Parathyroid adenoma (tissue), 2 donors: Measurements from ENCODE around the gene C10orf53.

Experiments used
- H2AFZ ChIP-seq: fragments of 300-600 bp; sonication (generic); one replicate; pipeline ENCODE4 v1.7.0; 2017; ENCODE audit warnings: antibody characterized with exemption, mild to moderate bottlenecking
- H3K27ac ChIP-seq: fragments of 300-600 bp; sonication (generic); one replicate; pipeline ENCODE4 v1.7.0; 2017
- H3K27me3 ChIP-seq: fragments of 300-600 bp; sonication (generic); one replicate; pipeline ENCODE4 v1.7.0; 2017; ENCODE audit warnings: low read length; ENCODE audit not compliant: control insufficient read depth, insufficient read depth
- H3K36me3 ChIP-seq: fragments of 300-600 bp; sonication (generic); one replicate; pipeline ENCODE4 v1.7.0; 2017; ENCODE audit warnings: low read length; ENCODE audit not compliant: control insufficient read depth, insufficient read depth
- H3K4me1 ChIP-seq: fragments of 300-600 bp; sonication (generic); one replicate; pipeline ENCODE4 v1.7.0; 2017; ENCODE audit warnings: control low read depth
- H3K4me2 ChIP-seq: fragments of 300-600 bp; sonication (generic); one replicate; pipeline ENCODE4 v1.7.0; 2017; ENCODE audit warnings: low read length
- H3K4me3 ChIP-seq: fragments of 300-600 bp; sonication (generic); one replicate; pipeline ENCODE4 v1.7.0; 2017; ENCODE audit warnings: low read depth, low read length
- H3K79me2 ChIP-seq: fragments of 300-600 bp; sonication (generic); one replicate; pipeline ENCODE4 v1.7.0; 2017; ENCODE audit warnings: control low read depth
- H3K9ac ChIP-seq: fragments of 300-600 bp; sonication (generic); one replicate; pipeline ENCODE4 v1.7.0; 2017; ENCODE audit warnings: mild to moderate bottlenecking
- H3K9me3 ChIP-seq: fragments of 300-600 bp; sonication (generic); one replicate; pipeline ENCODE4 v1.7.0; 2017; ENCODE audit warnings: low read length; ENCODE audit not compliant: control insufficient read depth
- CTCF ChIP-seq: fragments of 300-600 bp; sonication (generic); IDR thresholded peaks from one replicate; pipeline ENCODE4 v1.7.0; 2017; ENCODE audit warnings: antibody characterized with exemption, mild to moderate bottlenecking
- donor health status: primary hyperparathyroidism.

Gene C10orf53

GRCh38 chr10:49737474-49738201, 58.2 kb downstream of the C10orf53 start:
- Histone ChIP-seq H3K9me3 (no peaks in the 10 kb centered on the region), H3K9ac (no peak overlapping the region), H3K27me3 (no peaks in the 10 kb centered on the region), H3K4me3 (no peak overlapping the region), H3K4me2 (no peak overlapping the region), H3K4me1 (no peaks in the 10 kb centered on the region), H3K36me3 (no peaks in the 10 kb centered on the region), H3K79me2 (no peaks in the 10 kb centered on the region), H2AFZ (no peak overlapping the region), H3K27ac (no peak overlapping the region)
- TF ChIP-seq CTCF, result no peak

- Histone ChIP-seq H3K9me3 (no peaks in the 10 kb centered on the region), H3K27ac (no peak overlapping the region), H3K4me1 (no peaks in the 10 kb centered on the region), H3K36me3 (no peaks in the 10 kb centered on the region), H3K9ac (no peak overlapping the region), H3K27me3 (no peaks in the 10 kb centered on the region), H3K4me2 (no peak overlapping the region), H3K4me3 (no peak overlapping the region), H3K79me2 (no peaks in the 10 kb centered on the region), H2AFZ (no peak overlapping the region)
- TF ChIP-seq CTCF, result no peak
Measured at GRCh38 chr10:49738616-49739360, 59.3 kb downstream of the C10orf53 start.

- Histone ChIP-seq H3K79me2 (no peaks in the 10 kb centered on the region), H3K9ac (no peak overlapping the region), H3K9me3 (no peaks in the 10 kb centered on the region), H3K4me1 (no peaks in the 10 kb centered on the region), H3K27ac (no peak overlapping the region), H3K4me3 (no peak overlapping the region), H3K27me3 (no peaks in the 10 kb centered on the region), H2AFZ (no peak overlapping the region), H3K36me3 (no peaks in the 10 kb centered on the region), H3K4me2 (no peak overlapping the region)
- TF ChIP-seq CTCF, result no peak
Measured at GRCh38 chr10:49739426-49739825, 60.0 kb downstream of the C10orf53 start.

GRCh38 chr10:49740346-49741107, 61.1 kb downstream of the C10orf53 start:
- Histone ChIP-seq H3K4me2 (no peak overlapping the region), H3K79me2 (no peaks in the 10 kb centered on the region), H3K9me3 (no peaks in the 10 kb centered on the region), H3K9ac (no peak overlapping the region), H2AFZ (no peak overlapping the region), H3K27ac (no peak overlapping the region), H3K36me3 (no peaks in the 10 kb centered on the region), H3K4me1 (no peaks in the 10 kb centered on the region), H3K27me3 (no peaks in the 10 kb centered on the region), H3K4me3 (no peak overlapping the region)
- TF ChIP-seq CTCF, result no peak
